ENCODE data around the gene COL9A3.
A peak's percentile ranks its signal among the peaks of the same experiment; 100 is the strongest.

Gene COL9A3

GRCh38 chr20:62825986-62826645, 9.3 kb downstream of the COL9A3 start:
- no peak for DNase-seq

GRCh38 chr20:62826646-62827310, 9.9 kb downstream of the COL9A3 start:
- DNase-seq = no peak

- DNase-seq = no peak
These were observed 10.6 kb downstream of the COL9A3 start for GRCh38 chr20:62827311-62828038.

- DNase-seq = no peak
These were observed 11.2 kb downstream of the COL9A3 start for GRCh38 chr20:62828051-62828450.

DNA sequence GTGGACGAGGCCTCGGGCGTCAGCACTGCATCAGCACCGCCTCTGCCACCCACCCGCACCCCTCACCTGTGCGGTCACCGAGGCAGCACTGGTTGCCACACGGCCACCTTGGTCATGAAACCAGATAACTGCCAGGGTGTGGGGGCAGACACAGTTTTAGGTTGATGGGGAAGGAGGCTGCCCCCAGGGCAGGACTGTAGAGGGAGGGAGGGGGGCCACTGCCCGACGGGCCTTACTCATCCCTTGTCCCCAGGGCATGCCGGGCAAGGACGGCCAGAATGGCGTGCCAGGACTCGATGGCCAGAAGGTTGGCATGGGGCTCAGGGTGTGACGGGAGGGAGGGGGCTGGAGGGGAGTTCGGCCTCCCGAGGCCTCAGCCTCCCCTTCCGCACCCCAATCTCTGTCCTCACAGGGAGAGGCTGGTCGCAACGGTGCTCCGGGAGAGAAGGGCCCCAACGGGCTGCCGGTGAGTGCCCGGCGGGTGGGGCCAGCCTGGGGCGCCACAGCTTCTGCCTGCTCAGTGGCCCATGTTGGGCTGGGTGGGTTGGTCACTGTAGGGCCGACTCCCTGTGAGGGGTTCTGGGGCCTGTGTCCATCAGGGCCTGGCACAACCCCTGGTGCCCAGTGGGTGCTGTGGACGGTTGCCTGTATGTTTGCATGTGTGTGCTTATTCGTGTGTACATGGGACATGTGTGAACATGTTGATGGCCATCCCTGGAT, 11.8 kb downstream of the COL9A3 start:
- DNase-seq = no peak

DNA sequence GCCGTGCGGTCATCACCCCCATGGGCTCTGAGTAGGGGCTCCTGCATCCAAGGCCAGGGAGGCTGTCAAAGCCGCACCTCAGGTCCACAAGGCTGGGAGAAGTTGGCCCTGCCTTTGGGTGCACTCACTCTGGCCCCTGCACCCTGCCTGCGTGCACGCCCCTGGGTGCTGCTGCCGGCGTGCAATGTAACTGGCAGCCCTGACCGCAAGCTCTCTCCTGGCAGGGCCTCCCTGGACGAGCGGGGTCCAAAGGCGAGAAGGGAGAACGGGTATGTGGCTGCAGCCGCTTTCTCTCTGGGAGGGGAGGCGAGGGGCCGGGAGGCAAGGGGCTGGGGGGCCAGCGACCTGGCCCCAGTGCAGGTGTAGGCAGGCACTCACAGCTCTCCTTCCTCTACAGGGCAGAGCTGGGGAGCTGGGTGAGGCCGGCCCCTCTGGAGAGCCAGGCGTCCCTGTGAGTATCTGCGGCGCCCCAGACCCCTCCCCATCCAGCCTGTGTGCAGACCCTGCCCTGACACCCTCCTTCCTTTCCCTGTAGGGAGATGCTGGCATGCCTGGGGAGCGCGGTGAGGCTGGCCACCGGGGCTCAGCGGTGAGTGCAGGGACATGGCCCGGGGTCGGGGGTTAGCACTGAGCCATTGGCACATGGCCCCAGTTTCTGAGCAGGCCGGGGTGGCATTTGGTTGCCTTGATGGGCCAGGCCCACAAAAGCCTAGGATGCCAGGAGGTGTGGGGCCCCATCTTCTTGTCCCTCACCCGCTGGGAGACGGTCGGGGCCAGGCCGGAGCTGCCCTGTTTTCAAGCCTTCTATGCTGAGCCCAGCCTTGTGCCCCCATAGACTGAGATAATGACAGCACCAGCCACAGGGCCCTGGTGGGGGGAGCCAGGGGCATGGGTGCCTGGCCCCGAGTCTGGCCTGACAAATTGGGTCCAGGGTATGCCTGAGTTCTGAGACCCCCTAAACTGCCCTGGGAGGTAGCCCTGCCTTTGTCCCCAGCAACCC, 12.7 kb downstream of the COL9A3 start:
- no peak for DNase-seq

DNA sequence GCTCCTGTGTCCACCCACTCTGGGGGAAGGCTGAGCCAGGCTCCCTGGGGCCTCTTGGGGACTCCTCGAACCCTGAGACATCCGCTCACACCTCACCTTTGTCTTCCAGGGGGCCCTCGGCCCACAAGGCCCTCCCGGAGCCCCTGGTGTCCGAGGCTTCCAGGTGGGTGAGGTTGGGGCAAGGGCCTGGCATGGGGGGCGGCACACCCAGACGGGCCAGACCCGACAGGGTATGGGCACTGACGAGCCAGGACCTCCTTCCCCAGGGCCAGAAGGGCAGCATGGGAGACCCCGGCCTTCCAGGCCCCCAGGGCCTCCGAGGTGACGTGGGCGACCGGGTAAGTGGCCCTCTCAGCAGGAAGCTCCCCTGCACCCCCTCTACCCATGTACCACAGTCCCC, 13.4 kb downstream of the COL9A3 start:
- no peak for DNase-seq

GRCh38 chr20:62830821-62831220, 14.0 kb downstream of the COL9A3 start:
- DNase-seq = no peak

GRCh38 chr20:62831361-62831788, 14.5 kb downstream of the COL9A3 start:
- no peak for DNase-seq

- no peak for DNase-seq
These were observed 15.0 kb downstream of the COL9A3 start for GRCh38 chr20:62831854-62832211.

GRCh38 chr20:62832212-62832922, 15.5 kb downstream of the COL9A3 start:
- DNase-seq = no peak

DNA sequence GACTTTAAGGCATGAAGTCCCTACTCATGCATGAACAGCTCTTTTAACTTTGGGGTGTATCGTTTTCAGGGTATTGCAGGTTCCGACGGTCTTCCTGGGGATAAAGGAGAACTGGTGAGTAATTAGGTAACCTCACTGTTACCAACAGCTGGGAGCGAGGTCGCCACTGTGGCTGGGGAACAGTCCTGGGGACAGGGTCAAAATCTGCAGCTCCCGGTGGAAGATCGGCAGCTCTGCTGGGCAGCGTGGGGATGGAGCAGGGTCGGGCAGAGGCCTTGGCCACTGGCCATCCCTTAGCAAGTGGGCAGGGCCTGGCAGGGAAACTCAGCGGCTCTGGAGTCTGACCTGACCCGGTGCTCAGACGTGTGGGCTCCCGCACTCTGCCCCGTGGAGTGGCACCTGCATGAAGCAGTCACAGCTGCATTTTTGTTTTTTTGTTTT, 16.1 kb downstream of the COL9A3 start:
- DNase-seq = no peak

DNA sequence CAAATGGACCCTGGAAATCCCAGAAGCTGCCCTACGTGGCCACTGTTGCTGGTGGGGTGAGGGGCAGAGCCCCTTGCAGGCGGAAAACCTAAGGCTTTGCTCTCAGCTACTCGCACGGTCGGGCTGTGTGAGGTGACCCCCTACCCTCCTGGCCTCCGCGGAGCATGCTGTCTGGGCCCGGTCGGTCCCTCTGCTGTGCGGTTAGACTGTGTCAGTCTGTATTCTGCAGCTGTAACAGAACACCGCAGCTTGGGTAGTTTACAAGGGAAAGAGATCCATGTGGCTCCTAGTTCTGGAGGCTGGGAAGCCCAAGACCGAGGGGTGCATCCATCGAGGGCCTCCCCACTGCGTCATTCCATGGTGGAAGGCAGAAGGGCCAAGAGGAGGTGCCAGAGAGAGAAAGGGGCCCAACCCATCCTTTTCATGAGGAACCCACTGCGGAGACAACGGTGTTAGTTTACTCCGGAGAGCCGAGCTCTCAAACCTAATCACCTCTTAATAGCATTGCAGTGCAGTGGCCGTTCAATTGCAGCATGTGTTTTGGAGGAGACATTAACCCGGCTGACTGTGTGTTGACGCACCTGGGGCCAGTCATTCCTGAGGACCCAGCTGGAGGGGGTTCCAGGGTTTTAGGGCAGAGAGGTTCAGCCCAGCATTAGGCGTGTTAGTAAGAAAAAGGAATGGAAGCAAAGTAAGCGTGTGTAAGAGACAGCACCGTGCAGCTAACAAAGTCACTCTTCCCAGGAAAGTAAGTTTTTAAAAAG, 18.3 kb downstream of the COL9A3 start:
- peak; percentile 35 for DNase-seq

DNA sequence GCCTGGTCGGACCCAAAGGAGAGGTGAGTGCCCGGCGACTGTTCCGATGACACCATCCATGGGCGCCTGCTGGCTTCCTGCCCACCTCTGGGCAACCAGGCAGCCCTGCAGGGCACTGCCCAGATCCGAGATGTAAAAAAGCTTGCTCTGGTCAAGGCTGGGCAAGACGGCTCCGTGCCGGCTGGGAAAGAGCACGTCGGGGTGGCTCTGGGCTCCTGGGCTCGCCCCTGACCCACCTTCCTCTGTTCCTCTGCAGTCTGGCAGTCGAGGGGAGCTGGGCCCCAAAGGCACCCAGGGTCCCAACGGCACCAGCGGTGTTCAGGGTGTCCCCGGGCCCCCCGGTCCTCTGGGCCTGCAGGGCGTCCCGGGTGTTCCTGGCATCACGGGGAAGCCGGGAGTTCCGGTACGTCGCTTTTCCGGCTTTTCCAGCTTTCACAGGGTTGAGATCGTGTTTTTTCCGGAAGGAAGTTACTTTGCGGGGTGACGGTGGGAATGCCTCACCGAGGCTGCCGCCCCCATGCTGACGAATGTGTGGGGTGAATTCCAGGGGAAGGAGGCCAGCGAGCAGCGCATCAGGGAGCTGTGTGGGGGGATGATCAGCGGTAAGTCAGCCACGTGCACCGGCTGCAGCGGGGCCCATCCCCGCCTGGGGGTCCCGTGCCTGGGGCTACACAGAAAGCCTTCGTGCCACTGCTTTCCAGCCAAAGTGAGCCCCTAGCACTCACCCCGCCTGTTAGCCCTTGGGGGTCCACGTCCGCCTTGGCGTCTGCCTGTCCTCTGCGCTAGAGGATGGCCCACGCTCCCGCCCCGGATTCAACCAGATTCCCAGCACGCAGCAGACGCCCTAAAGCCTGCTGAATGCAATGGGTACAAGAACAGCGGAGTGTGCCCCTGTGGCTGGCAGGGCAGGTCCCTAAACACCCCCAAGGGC, 19.3 kb downstream of the COL9A3 start:
- DNase-seq = no peak

- DNase-seq = no peak
These were observed 20.2 kb downstream of the COL9A3 start for GRCh38 chr20:62836967-62837490.

GRCh38 chr20:62837790-62838127, 20.9 kb downstream of the COL9A3 start:
- DNase-seq = no peak

- no peak for DNase-seq
These were observed 21.5 kb downstream of the COL9A3 start for GRCh38 chr20:62838128-62838891.

DNA sequence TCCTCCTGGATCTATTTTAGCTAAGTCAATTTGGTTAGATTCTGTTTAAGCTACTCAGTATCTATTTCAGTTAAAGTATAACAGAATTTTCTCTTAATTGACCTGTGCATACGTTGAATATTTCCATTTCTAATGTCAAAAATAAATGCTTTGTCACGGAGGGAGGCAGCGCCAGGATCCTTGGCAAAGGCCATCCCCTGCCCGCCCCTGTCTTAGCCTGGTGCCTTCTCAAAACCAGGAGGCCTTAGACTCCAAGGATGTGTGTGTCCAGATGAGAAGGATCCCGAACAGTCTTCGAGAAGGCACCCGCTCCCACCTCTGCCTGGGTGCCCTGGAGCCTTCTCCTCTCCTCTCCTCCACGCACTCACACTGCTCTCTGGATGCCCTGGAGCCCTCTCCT, 22.4 kb downstream of the COL9A3 start:
- no peak for DNase-seq

DNA sequence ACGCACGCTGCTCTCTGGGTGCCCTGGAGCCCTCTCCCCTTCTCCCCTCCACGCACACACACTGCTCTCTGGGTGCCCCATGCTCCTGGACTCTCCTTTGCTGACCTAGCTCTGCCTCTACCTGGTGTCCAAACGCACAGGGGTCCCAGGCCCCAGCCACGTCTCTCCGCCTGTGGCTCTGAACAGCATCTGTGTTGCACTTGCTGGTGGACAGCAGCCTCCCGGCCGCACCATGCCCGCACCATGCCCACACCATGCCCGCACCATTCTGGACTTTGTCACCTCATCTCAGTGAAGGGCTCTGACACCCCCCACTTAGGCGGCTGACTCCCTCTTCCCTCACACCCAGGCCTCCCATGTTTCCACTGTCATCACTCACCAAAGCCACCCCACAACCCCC, 23.0 kb downstream of the COL9A3 start:
- DNase-seq = no peak
